ENCODE results near the gene RNF157. TPM values are rescaled to one million over a fixed set of nuclear protein-coding genes. Genes with fewer than 3 reads are reported as not detected.

The RNF157 gene
- total RNA-seq, 1 donor from 2014 or later = 6.8 TPM

DNA sequence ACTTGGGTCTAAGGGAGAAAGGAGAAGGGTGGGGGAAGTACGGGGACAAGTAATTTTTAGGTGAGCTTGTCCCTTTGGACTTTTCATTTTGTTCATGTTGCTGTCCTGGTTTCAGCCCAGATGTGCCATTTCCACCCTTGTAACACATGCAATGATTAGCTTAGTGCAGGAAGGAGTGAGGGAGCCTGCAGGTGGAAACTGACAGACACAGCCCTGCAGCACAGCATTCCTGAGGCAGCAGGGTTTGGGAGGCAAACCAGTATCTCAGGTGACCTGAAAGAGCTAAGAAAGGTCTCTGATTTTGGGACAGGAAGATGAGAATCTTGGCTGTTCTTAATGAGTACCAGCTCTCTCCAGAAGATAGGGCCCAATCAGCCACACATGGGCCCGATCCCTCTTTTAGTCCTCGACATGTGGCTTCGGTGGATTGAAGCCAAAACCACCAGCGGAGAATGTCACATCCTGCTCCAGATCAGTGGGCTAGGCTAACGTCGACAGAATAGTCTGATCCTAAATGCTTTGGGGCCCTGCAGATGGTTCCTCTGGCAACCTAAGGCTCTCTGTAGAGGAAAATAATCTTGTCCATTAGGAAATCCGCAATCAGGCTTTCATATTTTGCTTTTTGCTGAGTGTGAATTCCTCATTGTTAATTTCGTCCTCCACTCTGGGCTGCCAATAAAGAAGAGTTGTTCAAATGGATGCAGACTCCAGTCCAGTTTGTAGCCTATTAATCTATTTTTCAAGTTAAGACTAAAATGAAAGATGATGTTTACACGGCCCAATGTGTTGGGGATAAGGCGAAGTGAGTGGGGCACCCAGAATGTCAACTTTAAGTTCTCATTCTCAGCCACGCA lies 3.8 kb upstream of the RNF157 start:
- H3K4me3 ChIP-seq (ENCODE audit: low read length in 3 of 3) = no peak overlapping the region
- H3K4me1 ChIP-seq (ENCODE audit: control insufficient read depth in 3 of 3, insufficient read depth in 3 of 3, low read length in 3 of 3) = peaks cover 40 to 63% (median 46%) of the 10 kb centered on the region in 3 donors
- H3K27me3 ChIP-seq (ENCODE audit: control insufficient read depth in 3 of 3, insufficient read depth in 3 of 3, low read length in 3 of 3) = peaks cover 0 to 3% (median 0%) of the 10 kb centered on the region in 3 donors

DNA sequence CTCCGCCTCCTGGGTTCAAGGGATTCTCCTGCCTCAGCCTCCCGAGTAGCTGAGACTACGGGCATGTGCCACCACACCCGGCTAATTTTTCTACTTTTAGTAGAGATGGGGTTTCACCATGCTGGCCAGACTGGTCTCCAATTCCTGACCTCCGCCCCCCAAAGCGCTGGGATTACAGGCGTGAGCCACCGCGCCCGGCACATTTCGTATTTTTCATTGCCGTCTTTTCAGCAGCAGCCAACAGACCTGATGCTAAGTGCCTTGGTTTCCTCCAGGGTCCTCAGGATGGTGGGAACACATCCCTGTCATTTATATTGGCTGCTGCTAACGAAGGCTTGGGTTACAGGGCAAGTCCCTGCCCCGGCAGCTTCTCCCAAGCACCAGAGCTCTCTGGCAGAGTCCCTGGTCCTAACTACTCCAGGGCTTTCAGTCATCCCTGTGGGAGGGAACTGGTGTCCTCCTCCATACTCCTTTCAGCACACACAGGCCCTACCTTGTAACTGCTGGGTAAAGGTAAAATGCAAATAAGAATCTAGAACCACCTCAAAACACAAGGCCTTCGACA lies 1.5 kb upstream of the RNF157 start:
- Histone ChIP-seq H3K9ac (ENCODE audit: low read depth in 1 of 3, low read length in 3 of 3) (peak overlapping the region in 1 of 3 donors; percentile 93), H3K27ac (ENCODE audit: low read depth, low read length) (peak overlapping the region; percentile 71), H3K4me1 (ENCODE audit: control insufficient read depth in 3 of 3, insufficient read depth in 3 of 3, low read length in 3 of 3) (peaks cover 31 to 47% (median 35%) of the 10 kb centered on the region in 3 donors), H3K9me3 (ENCODE audit: control insufficient read depth in 3 of 3, low read length in 3 of 3) (no peaks in the 10 kb centered on the region), H3K36me3 (ENCODE audit: control insufficient read depth in 3 of 3, insufficient read depth in 3 of 3, low read length in 3 of 3) (no peaks in the 10 kb centered on the region), H3K4me3 (ENCODE audit: low read length in 3 of 3) (peak overlapping the region in 2 of 3 donors; percentile 74 to 95), H3K27me3 (ENCODE audit: control insufficient read depth in 3 of 3, insufficient read depth in 3 of 3, low read length in 3 of 3) (peaks cover 0 to 3% (median 0%) of the 10 kb centered on the region in 3 donors)

More for the DNA sequence above, 3.8 kb upstream of the RNF157 start:
- no peaks in the 10 kb centered on the region for H3K9me3 ChIP-seq (ENCODE audit: control insufficient read depth in 3 of 3, low read length in 3 of 3)
- H3K9ac ChIP-seq (ENCODE audit: low read depth in 1 of 3, low read length in 3 of 3) = no peak overlapping the region
- no peak overlapping the region for H3K27ac ChIP-seq (ENCODE audit: low read depth, low read length)
- no peaks in the 10 kb centered on the region for H3K36me3 ChIP-seq (ENCODE audit: control insufficient read depth in 3 of 3, insufficient read depth in 3 of 3, low read length in 3 of 3)

DNA sequence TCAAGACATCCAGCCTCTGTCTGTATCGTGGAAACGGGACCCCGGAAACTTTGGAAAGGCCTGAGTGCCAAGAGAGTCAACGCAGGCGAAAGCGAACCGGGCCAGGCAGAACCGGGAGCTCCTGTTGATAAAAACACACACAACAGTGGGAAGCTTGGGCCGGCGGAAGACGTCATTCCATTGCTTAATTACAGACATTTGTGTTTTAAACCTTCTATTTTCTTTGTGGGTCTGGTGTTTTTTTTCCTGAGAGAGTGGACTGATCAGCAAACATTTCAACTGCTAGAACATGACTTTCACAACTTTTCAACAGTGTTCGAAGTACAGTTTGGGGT lies 878 bp upstream of the RNF157 start:
- H3K27me3 ChIP-seq (ENCODE audit: control insufficient read depth in 3 of 3, insufficient read depth in 3 of 3, low read length in 3 of 3) = peaks cover 0 to 3% (median 0%) of the 10 kb centered on the region in 3 donors
- peaks cover 25 to 41% (median 29%) of the 10 kb centered on the region in 3 donors for H3K4me1 ChIP-seq (ENCODE audit: control insufficient read depth in 3 of 3, insufficient read depth in 3 of 3, low read length in 3 of 3)
- H3K4me3 ChIP-seq (ENCODE audit: low read length in 3 of 3) = peak overlapping the region; percentile 74 to 95 (median 86)
- H3K27ac ChIP-seq (ENCODE audit: low read depth, low read length) = peak overlapping the region; percentile 71
- H3K9me3 ChIP-seq (ENCODE audit: control insufficient read depth in 3 of 3, low read length in 3 of 3) = no peaks in the 10 kb centered on the region
- H3K36me3 ChIP-seq (ENCODE audit: control insufficient read depth in 3 of 3, insufficient read depth in 3 of 3, low read length in 3 of 3) = no peaks in the 10 kb centered on the region
- H3K9ac ChIP-seq (ENCODE audit: low read depth in 1 of 3, low read length in 3 of 3) = peak overlapping the region; percentile 66 to 93 (median 89)

DNA sequence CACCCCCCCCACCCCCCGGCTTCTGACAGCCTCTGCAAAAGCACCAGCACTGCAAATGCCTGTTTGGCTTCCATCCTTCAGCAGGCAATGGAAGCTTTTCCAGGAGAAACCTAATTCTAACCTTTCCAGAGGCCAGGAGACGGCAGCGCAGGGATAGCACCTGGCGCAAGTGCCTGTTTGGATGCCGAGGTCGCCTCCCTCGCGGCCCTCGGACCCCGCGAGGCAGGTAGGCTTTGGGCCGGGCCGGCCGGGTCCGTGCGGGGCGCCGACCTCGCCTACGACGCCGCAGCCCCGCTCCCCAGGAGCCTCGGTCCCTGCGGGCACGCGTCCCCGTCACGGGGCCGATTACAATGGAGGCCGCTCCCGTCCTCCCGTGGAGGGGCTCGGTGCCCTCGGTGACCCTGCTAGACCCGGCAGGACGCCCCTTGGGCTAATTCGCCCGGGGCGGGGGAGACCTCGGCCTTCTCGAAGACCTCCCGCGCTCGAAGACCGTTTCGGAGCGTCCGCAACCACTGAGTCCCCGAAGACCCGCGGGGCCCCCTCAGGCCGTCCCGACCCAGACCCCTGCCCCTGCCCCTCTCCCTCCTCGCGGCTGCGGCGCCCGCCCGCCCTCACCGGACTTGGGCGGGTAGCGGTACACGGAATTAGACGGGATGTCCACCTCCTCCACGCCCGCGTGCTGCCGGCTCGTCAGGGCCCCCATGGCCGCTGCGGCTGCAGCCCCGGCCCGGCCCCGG lies 587 bp downstream of the RNF157 start:
- Histone ChIP-seq H3K9ac (ENCODE audit: low read depth in 1 of 3, low read length in 3 of 3) (peak overlapping the region; percentile 43 to 79 (median 79)), H3K27me3 (ENCODE audit: control insufficient read depth in 3 of 3, insufficient read depth in 3 of 3, low read length in 3 of 3) (peaks cover 0 to 3% (median 0%) of the 10 kb centered on the region in 3 donors), H3K4me3 (ENCODE audit: low read length in 3 of 3) (peak overlapping the region; percentile 51 to 68 (median 62)), H3K36me3 (ENCODE audit: control insufficient read depth in 3 of 3, insufficient read depth in 3 of 3, low read length in 3 of 3) (no peaks in the 10 kb centered on the region), H3K9me3 (ENCODE audit: control insufficient read depth in 3 of 3, low read length in 3 of 3) (no peaks in the 10 kb centered on the region), H3K27ac (ENCODE audit: low read depth, low read length) (peak overlapping the region; percentile 66), H3K4me1 (ENCODE audit: control insufficient read depth in 3 of 3, insufficient read depth in 3 of 3, low read length in 3 of 3) (peaks cover 21 to 36% (median 24%) of the 10 kb centered on the region in 3 donors)

DNA sequence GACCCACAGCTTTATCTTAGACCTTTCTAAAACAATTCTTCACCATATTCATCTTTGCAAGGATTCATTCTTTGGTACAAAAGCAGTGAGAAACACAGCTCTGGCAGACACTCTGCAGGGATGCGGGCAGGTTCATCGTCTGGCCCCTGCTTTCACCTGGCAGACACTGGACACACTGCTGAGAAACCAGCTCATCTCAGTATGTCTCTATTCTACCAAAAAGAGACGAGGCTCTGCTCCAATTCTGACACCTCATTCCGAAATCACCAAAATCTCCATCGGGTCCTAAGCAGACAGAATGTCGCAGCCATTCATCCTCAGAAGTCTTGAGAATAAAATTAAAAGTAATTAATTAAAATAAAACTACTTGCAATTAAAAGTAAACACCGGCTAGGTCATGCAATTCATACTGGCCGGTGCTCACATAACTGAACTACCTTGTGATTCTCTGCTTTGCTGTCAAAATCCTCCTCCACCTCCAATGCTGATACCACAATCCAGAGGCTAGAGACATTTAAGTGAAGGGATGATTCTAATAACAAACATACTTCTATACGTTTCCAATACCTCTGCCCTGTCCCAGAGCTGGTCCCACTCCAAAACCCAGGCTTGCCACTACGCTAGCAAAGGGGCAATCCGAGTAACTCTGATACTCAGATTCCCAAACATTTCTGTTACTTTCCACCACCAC lies 1.3 kb downstream of the RNF157 start:
- Histone ChIP-seq H3K27ac (ENCODE audit: low read depth, low read length) (peak overlapping the region; percentile 66), H3K9me3 (ENCODE audit: control insufficient read depth in 3 of 3, low read length in 3 of 3) (no peaks in the 10 kb centered on the region), H3K9ac (ENCODE audit: low read depth in 1 of 3, low read length in 3 of 3) (peak overlapping the region in 1 of 3 donors; percentile 79), H3K36me3 (ENCODE audit: control insufficient read depth in 3 of 3, insufficient read depth in 3 of 3, low read length in 3 of 3) (no peaks in the 10 kb centered on the region), H3K4me3 (ENCODE audit: low read length in 3 of 3) (peak overlapping the region in 1 of 3 donors; percentile 62), H3K27me3 (ENCODE audit: control insufficient read depth in 3 of 3, insufficient read depth in 3 of 3, low read length in 3 of 3) (peaks cover 0 to 3% (median 0%) of the 10 kb centered on the region in 3 donors), H3K4me1 (ENCODE audit: control insufficient read depth in 3 of 3, insufficient read depth in 3 of 3, low read length in 3 of 3) (peaks cover 20 to 35% (median 21%) of the 10 kb centered on the region in 3 donors)

DNA sequence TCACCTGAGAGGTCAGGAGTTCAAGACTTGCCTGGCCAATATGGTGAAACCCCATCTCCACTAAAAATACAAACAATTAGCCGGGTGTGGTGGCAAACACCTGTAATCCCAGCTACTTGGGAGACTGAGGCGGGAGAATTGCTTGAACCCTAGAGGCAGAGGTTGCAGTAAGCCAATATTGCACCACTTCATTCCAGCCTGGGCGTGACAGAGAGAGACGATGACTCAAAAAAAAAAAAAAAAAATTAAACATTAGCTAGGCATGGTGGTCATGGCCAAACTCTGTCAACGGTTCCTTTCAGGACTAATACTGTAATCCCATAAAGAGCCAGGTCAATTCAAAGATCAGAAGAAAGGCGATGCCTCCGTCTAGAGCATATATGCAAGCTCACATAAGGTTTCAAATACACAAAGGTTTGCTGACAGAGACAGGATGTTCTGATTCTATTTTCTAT lies 2.4 kb downstream of the RNF157 start:
- Histone ChIP-seq H3K9me3 (ENCODE audit: control insufficient read depth in 3 of 3, low read length in 3 of 3) (no peaks in the 10 kb centered on the region), H3K36me3 (ENCODE audit: control insufficient read depth in 3 of 3, insufficient read depth in 3 of 3, low read length in 3 of 3) (no peaks in the 10 kb centered on the region), H3K27me3 (ENCODE audit: control insufficient read depth in 3 of 3, insufficient read depth in 3 of 3, low read length in 3 of 3) (no peaks in the 10 kb centered on the region), H3K9ac (ENCODE audit: low read depth in 1 of 3, low read length in 3 of 3) (no peak overlapping the region), H3K4me3 (ENCODE audit: low read length in 3 of 3) (no peak overlapping the region), H3K27ac (ENCODE audit: low read depth, low read length) (no peak overlapping the region), H3K4me1 (ENCODE audit: control insufficient read depth in 3 of 3, insufficient read depth in 3 of 3, low read length in 3 of 3) (peaks cover 17 to 26% (median 21%) of the 10 kb centered on the region in 3 donors)

DNA sequence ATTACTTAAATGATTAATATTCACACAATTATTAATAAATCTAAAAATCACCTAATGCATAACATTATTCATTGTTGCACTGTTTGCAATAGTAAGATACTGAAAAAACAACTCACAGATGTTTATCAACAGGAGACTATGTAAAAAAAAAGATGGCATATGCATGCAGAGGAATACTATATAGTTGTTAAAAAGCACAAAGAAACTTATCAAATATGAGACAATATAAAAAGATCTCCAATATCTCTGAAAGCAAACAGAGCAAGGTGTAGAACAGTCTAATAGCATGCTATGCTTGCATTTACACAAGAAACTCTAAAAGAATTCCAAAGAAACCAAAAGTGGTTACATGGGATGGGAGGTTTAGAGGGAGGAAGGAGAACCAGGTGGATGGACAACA lies 3.7 kb downstream of the RNF157 start:
- H3K9me3 ChIP-seq (ENCODE audit: control insufficient read depth in 3 of 3, low read length in 3 of 3) = no peaks in the 10 kb centered on the region
- H3K4me1 ChIP-seq (ENCODE audit: control insufficient read depth in 3 of 3, insufficient read depth in 3 of 3, low read length in 3 of 3) = peaks cover 9 to 14% (median 14%) of the 10 kb centered on the region in 3 donors
- H3K27me3 ChIP-seq (ENCODE audit: control insufficient read depth in 3 of 3, insufficient read depth in 3 of 3, low read length in 3 of 3) = no peaks in the 10 kb centered on the region
- no peak overlapping the region for H3K9ac ChIP-seq (ENCODE audit: low read depth in 1 of 3, low read length in 3 of 3)
- no peak overlapping the region for H3K27ac ChIP-seq (ENCODE audit: low read depth, low read length)
- no peak overlapping the region for H3K4me3 ChIP-seq (ENCODE audit: low read length in 3 of 3)
- no peaks in the 10 kb centered on the region for H3K36me3 ChIP-seq (ENCODE audit: control insufficient read depth in 3 of 3, insufficient read depth in 3 of 3, low read length in 3 of 3)

DNA sequence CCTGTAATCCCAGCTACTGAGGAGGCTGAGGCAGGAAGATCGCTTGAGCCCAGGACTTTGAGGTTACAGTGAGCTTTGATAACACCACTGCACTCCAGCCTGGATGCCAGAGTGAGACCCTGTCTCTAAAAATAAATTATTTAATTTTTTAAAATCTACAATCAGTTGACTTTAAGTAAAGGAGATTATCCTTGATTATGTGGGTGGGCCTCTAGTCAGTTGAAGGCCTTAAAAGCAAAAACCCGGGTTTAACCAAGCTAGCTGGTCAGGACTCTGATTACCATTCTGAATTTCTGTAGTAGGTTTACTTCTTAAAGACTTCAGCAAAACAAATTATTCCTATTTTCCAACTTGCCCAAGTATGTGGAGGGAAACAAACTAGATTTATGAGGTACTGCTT lies 4.4 kb downstream of the RNF157 start:
- no peaks in the 10 kb centered on the region for H3K36me3 ChIP-seq (ENCODE audit: control insufficient read depth in 3 of 3, insufficient read depth in 3 of 3, low read length in 3 of 3)
- H3K27me3 ChIP-seq (ENCODE audit: control insufficient read depth in 3 of 3, insufficient read depth in 3 of 3, low read length in 3 of 3) = no peaks in the 10 kb centered on the region
- H3K4me1 ChIP-seq (ENCODE audit: control insufficient read depth in 3 of 3, insufficient read depth in 3 of 3, low read length in 3 of 3) = peaks cover 2 to 9% (median 8%) of the 10 kb centered on the region in 3 donors
- no peak overlapping the region for H3K4me3 ChIP-seq (ENCODE audit: low read length in 3 of 3)
- no peak overlapping the region for H3K27ac ChIP-seq (ENCODE audit: low read depth, low read length)
- no peak overlapping the region for H3K9ac ChIP-seq (ENCODE audit: low read depth in 1 of 3, low read length in 3 of 3)
- H3K9me3 ChIP-seq (ENCODE audit: control insufficient read depth in 3 of 3, low read length in 3 of 3) = no peaks in the 10 kb centered on the region

DNA sequence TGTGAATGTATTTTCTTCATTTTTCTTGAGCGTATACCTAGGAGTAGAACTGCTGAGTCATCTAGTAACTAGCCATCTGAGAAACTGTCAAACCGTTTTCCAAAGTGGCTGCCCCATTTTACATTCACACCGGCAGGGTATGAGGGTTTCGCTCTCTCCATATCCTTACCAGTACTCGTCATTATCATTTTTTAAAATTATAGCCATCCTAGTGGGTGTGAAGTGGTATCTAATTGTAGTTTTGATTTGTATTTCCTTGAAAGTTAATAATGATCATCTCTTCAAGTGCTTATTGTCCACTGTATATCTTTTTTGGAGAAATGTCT lies 6.0 kb downstream of the RNF157 start:
- H3K27me3 ChIP-seq (ENCODE audit: control insufficient read depth in 3 of 3, insufficient read depth in 3 of 3, low read length in 3 of 3) = no peaks in the 10 kb centered on the region
- H3K9ac ChIP-seq (ENCODE audit: low read depth in 1 of 3, low read length in 3 of 3) = no peak overlapping the region
- peaks cover 0 to 4% (median 0%) of the 10 kb centered on the region in 3 donors for H3K4me1 ChIP-seq (ENCODE audit: control insufficient read depth in 3 of 3, insufficient read depth in 3 of 3, low read length in 3 of 3)
- H3K36me3 ChIP-seq (ENCODE audit: control insufficient read depth in 3 of 3, insufficient read depth in 3 of 3, low read length in 3 of 3) = no peaks in the 10 kb centered on the region
- H3K9me3 ChIP-seq (ENCODE audit: control insufficient read depth in 3 of 3, low read length in 3 of 3) = no peaks in the 10 kb centered on the region
- H3K4me3 ChIP-seq (ENCODE audit: low read length in 3 of 3) = no peak overlapping the region
- no peak overlapping the region for H3K27ac ChIP-seq (ENCODE audit: low read depth, low read length)

All from skeletal muscle tissue (tissue), 4 donors.